Measurements from ENCODE around the gene CGN.

GRCh38 chr1:151518431-151518830, 7.2 kb downstream of the CGN start:
- TF ChIP-seq CTCF (IDR thresholded peaks at IDR 0.05): no peak
- TF ChIP-seq POLR2A (IDR thresholded peaks at IDR 0.05): no peak

Data from right lobe of liver (tissue), 4 donors.